ENCODE results near the gene SF3B3. TPM values are rescaled to one million over a fixed set of nuclear protein-coding genes. Genes with fewer than 3 reads are reported as not detected.
A peak's percentile ranks its signal among the peaks of the same experiment; 100 is the strongest.

The SF3B3 gene
- total RNA-seq, 1 donor from 2014 or later = 129 TPM

- intact Hi-C loops (cut with micrococcal nuclease) = no loop called here
- no peaks in the 10 kb centered on the region for H3K27me3 ChIP-seq (ENCODE audit: low read depth)
- DNase-seq = no peak
- H3K4me1 ChIP-seq = peaks cover 65% of the 10 kb centered on the region
- TF ChIP-seq CTCF (IDR thresholded peaks at IDR 0.05; ENCODE audit: borderline replicate concordance) = no peak
- no peaks in the 10 kb centered on the region for H3K9me3 ChIP-seq (replicated peaks)
- H3K27ac ChIP-seq (replicated peaks) = peak overlapping the region; percentile 84
- H3K36me3 ChIP-seq = peaks cover 55% of the 10 kb centered on the region
- H3K4me3 ChIP-seq = no peak overlapping the region
Observed at GRCh38 chr16:70572926-70573270, 49.3 kb downstream of the SF3B3 start.

- peak overlapping the region; percentile 84 for H3K27ac ChIP-seq (replicated peaks)
- TF ChIP-seq CTCF (IDR thresholded peaks at IDR 0.05; ENCODE audit: borderline replicate concordance) = no peak
- peaks cover 65% of the 10 kb centered on the region for H3K4me1 ChIP-seq
- DNase-seq = peak; percentile 45
- H3K9me3 ChIP-seq (replicated peaks) = no peaks in the 10 kb centered on the region
- peak overlapping the region; percentile 2 for H3K4me3 ChIP-seq
- intact Hi-C loops (cut with micrococcal nuclease) = no loop called here
- H3K36me3 ChIP-seq = peaks cover 48% of the 10 kb centered on the region
- H3K27me3 ChIP-seq (ENCODE audit: low read depth) = no peaks in the 10 kb centered on the region
Observed at GRCh38 chr16:70573451-70574121, 50.0 kb downstream of the SF3B3 start.

GRCh38 chr16:70574595-70575271, 51.1 kb downstream of the SF3B3 start:
- Histone ChIP-seq H3K36me3 (peaks cover 36% of the 10 kb centered on the region), H3K4me1 (peaks cover 71% of the 10 kb centered on the region), H3K27me3 (ENCODE audit: low read depth) (no peaks in the 10 kb centered on the region), H3K9me3 (replicated peaks) (no peaks in the 10 kb centered on the region), H3K27ac (replicated peaks) (peak overlapping the region; percentile 84), H3K4me3 (no peak overlapping the region)
- intact Hi-C loops (cut with micrococcal nuclease) = no loop called here
- no peak for DNase-seq
- no peak for TF ChIP-seq CTCF (IDR thresholded peaks at IDR 0.05; ENCODE audit: borderline replicate concordance)

- DNase-seq = no peak
- Histone ChIP-seq H3K4me1 (peaks cover 74% of the 10 kb centered on the region), H3K27me3 (ENCODE audit: low read depth) (no peaks in the 10 kb centered on the region), H3K4me3 (no peak overlapping the region), H3K9me3 (replicated peaks) (no peaks in the 10 kb centered on the region), H3K36me3 (peaks cover 30% of the 10 kb centered on the region), H3K27ac (replicated peaks) (peak overlapping the region; percentile 84)
- no peak for TF ChIP-seq CTCF (IDR thresholded peaks at IDR 0.05; ENCODE audit: borderline replicate concordance)
- intact Hi-C loops (cut with micrococcal nuclease) = no loop called here
Observed at GRCh38 chr16:70575376-70575775, 51.8 kb downstream of the SF3B3 start.

- intact Hi-C loops (cut with micrococcal nuclease) = no loop called here
- no peaks in the 10 kb centered on the region for H3K27me3 ChIP-seq (ENCODE audit: low read depth)
- TF ChIP-seq CTCF (IDR thresholded peaks at IDR 0.05; ENCODE audit: borderline replicate concordance) = no peak
- H3K27ac ChIP-seq (replicated peaks) = peak overlapping the region; percentile 22
- no peaks in the 10 kb centered on the region for H3K9me3 ChIP-seq (replicated peaks)
- no peak for DNase-seq
- H3K4me1 ChIP-seq = peaks cover 67% of the 10 kb centered on the region
- H3K36me3 ChIP-seq = peaks cover 17% of the 10 kb centered on the region
- H3K4me3 ChIP-seq = no peak overlapping the region
Observed at GRCh38 chr16:70576431-70577255, 53.0 kb downstream of the SF3B3 start.
